Left lung (tissue), 10 donors: ENCODE data around the gene AGXT. TPM values are rescaled to one million over a fixed set of nuclear protein-coding genes. Genes with fewer than 3 reads are reported as not detected.

ENCODE experiments used
- ATAC-seq: fragments of 200-7000 bp; cut with Tn5 transposase; one replicate; pipeline ENCODE4 v1.9.1; 2020; ENCODE audit warnings: moderate library complexity
- DNase-seq, 4 donors: peaks; one replicate each; pipeline ENCODE4 v3.0.0-alpha.2; 2013 to 2020
- H3K27ac ChIP-seq, 2 donors: fragments of 200-600 bp; sonication (generic) in 1 of 2; one replicate each; pipeline versions ENCODE4 v1.5.0 to v1.8.0; 2020 to 2021
- H3K27me3 ChIP-seq, 2 donors: fragments of 200-600 bp; sonication (generic) in 1 of 2; one replicate each; pipeline versions ENCODE4 v1.5.0 to v1.8.0; 2020 to 2021
- H3K36me3 ChIP-seq, 2 donors: fragments of 200-600 bp; sonication (generic) in 1 of 2; one replicate each; pipeline versions ENCODE4 v1.5.0 to v1.8.0; 2020 to 2021
- H3K4me1 ChIP-seq, 2 donors: fragments of 200-600 bp; one replicate each; pipeline ENCODE4 v1.8.0; 2021
- H3K4me3 ChIP-seq, 2 donors: fragments of 200-600 bp; sonication (generic) in 1 of 2; one replicate each; pipeline versions ENCODE4 v1.5.0 to v1.8.0; 2020 to 2021; ENCODE audit warnings: mild to moderate bottlenecking in 1 of 2
- H3K9me3 ChIP-seq, 2 donors: fragments of 200-600 bp; sonication (generic) in 1 of 2; one replicate each; pipeline versions ENCODE4 v1.5.0 to v1.8.0; 2020 to 2021
- CTCF ChIP-seq, 2 donors: fragments of 200-600 bp; sonication (generic) in 1 of 2; IDR thresholded peaks; one replicate each; pipeline versions ENCODE4 v1.5.0 to v1.8.0; 2021; ENCODE audit warnings: antibody characterized with exemption in 2 of 2
- intact Hi-C, 2 donors: fragments of 100-400 bp; cut with DNase I; formaldehyde crosslinking; loops; one replicate each; pipeline versions ENCODE4 v1.11.2 to v1.14.2; 2022
- polyA plus RNA-seq, 6 donors: library from polyadenylated mRNA; unstranded; fragments of 120-200 nt; gene quantifications; one replicate each; pipeline ENCODE4 v1.2.1, GENCODE V29; 2013; ENCODE audit not compliant: insufficient read length in 6 of 6
- total RNA-seq, 2 donors: library from RNA; stranded (reverse); fragmentation: NEBNext Ultra II Directional; extraction: Animal tissue kit (Norgen Biotek cat#: 25700); gene quantifications; one replicate each; pipeline ENCODE4 v1.2.1, GENCODE V29; 2021
- donor health status: DM: no; HTN: yes; CAD: no.
- donor health status: DM: no; HTN: no; CAD: no.

The AGXT gene
- total and polyA plus RNA-seq, 8 donors = 0.11 to 0.17 (median 0.12) TPM; not detected in 4

DNA sequence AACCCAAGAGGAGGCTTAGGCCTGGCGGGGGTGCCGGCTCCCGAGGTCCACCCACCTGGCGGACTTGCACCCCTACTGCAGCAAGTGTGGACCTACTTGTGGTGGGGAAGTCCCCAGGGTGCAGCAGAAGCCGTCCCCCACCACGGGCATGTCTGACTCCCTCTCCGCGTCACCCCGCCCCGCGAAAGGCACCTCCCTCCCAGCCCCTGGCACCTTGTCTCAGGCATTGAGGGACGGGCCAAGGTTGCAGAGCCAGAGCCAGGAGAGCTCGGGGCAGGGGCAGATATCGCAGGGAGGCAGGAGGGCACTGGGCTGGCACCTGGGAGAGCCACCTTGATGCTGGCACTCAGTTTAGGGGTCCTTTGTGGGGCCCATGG lies 56.6 kb downstream of the AGXT start:
- TF ChIP-seq CTCF (IDR thresholded peaks at IDR 0.05) = no peak
- H3K4me1 ChIP-seq = peaks cover 0 to 3% of the 10 kb centered on the region in 2 donors
- H3K9me3 ChIP-seq = no peaks in the 10 kb centered on the region
- no peak overlapping the region for H3K4me3 ChIP-seq
- H3K27me3 ChIP-seq = no peaks in the 10 kb centered on the region
- H3K36me3 ChIP-seq = no peaks in the 10 kb centered on the region
- peak in 2 of 4 donors; percentile 29 to 75 for DNase-seq
- intact Hi-C loops = no loop called here
- ATAC-seq = no peak
- no peak overlapping the region for H3K27ac ChIP-seq

- H3K27ac ChIP-seq = no peak overlapping the region
- no peak overlapping the region for H3K4me3 ChIP-seq
- intact Hi-C loops = no loop called here
- TF ChIP-seq CTCF (IDR thresholded peaks at IDR 0.05) = no peak
- H3K4me1 ChIP-seq = peaks cover 0 to 3% of the 10 kb centered on the region in 2 donors
- no peaks in the 10 kb centered on the region for H3K9me3 ChIP-seq
- DNase-seq (peak in 2 of 4 donors; percentile 31 to 74), ATAC-seq (no peak)
- no peaks in the 10 kb centered on the region for H3K36me3 ChIP-seq
- H3K27me3 ChIP-seq = no peaks in the 10 kb centered on the region
These were observed 57.2 kb downstream of the AGXT start for GRCh38 chr2:240925568-240926515.

DNA sequence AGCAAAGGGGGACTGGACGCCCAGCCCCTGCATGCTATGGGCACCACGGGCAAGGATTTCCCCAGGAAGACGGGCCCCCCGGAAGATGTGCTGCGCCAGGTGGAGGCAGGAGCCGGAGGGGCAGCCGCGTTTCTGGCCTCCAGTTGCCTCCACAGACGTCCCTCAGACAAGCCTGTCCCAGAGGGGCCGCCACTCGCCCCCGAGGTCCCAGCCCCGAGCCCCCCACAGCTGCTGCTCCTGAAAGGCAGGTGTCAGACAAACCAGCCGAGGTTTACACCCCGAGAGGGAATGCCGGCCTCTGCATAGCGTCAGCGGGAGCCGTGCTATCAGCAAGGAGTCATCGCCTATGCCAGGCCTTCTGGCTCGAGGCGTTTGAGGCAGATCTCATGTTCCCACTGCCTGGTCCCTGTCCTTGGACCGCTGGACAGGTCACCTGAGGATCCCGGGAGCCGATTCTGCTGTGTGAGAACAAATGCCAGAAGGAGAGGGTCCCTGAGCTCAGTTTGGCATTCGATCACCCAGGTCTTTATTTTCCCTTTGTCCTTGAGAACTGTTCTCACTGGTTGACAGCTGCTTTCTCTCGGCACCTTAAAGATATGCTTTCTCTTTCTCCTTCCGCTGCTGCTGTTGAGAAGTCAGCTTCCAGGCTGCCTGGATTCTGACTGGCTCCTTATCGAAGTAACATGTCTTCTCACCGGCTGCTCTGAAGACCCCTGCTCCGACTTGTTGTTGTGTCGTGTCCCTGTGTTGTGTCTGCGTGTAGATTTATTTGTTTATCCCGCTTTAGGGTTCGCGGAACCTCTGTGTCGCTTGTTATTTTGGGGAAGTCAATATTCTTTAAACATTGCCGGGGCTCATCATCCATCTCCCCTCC lies 58.1 kb downstream of the AGXT start:
- ATAC-seq (peak; percentile 28), DNase-seq (peak in 3 of 4 donors; percentile 29 to 78 (median 38))
- Histone ChIP-seq H3K27me3 (no peaks in the 10 kb centered on the region), H3K4me1 (peaks cover 0 to under 1% of the 10 kb centered on the region in 2 donors), H3K27ac (peak overlapping the region in 1 of 2 donors; percentile 1), H3K4me3 (no peak overlapping the region), H3K36me3 (no peaks in the 10 kb centered on the region), H3K9me3 (no peaks in the 10 kb centered on the region)
- intact Hi-C loops = no loop called here
- no peak for TF ChIP-seq CTCF (IDR thresholded peaks at IDR 0.05)

- DNase-seq (no peak), ATAC-seq (no peak)
- Histone ChIP-seq H3K27me3 (no peaks in the 10 kb centered on the region), H3K4me3 (no peak overlapping the region), H3K36me3 (no peaks in the 10 kb centered on the region), H3K27ac (no peak overlapping the region), H3K4me1 (no peaks in the 10 kb centered on the region), H3K9me3 (no peaks in the 10 kb centered on the region)
- TF ChIP-seq CTCF (IDR thresholded peaks at IDR 0.05) = no peak
- intact Hi-C loops = no loop called here
These were observed 58.8 kb downstream of the AGXT start for GRCh38 chr2:240927390-240927781.
